Right lobe of liver (tissue), 6 donors: Measurements from ENCODE around the gene NCR2. TPM values are rescaled to one million over a fixed set of nuclear protein-coding genes. Genes with fewer than 3 reads are reported as not detected.

Experiments
- ATAC-seq, 4 donors: fragments of 200-7000 bp; cut with Tn5 transposase; one replicate each; pipeline ENCODE4 v1.9.1; 2020; ENCODE audit warnings: mild to moderate bottlenecking in 4 of 4, moderate library complexity in 4 of 4
- DNase-seq, 3 donors: peaks; one replicate each; pipeline ENCODE4 v3.0.0-alpha.2; 2020
- H3K27ac ChIP-seq, 3 donors: fragments of 200-600 bp; one replicate each; pipeline ENCODE4 v1.8.0; 2022
- H3K27me3 ChIP-seq, 2 donors: fragments of 200-600 bp; one replicate each; pipeline ENCODE4 v1.8.0; 2022
- H3K36me3 ChIP-seq, 4 donors: fragments of 200-600 bp; sonication (generic) in 1 of 4; one replicate each; pipeline versions ENCODE4 v1.5.1 to v1.8.0; 2017 to 2022; ENCODE audit warnings: control low read depth in 1 of 4
- H3K4me1 ChIP-seq, 4 donors: fragments of 200-600 bp; sonication (generic) in 1 of 4; one replicate each; pipeline versions ENCODE4 v1.5.1 to v1.8.0; 2017 to 2022; ENCODE audit warnings: control low read depth in 1 of 4
- H3K4me3 ChIP-seq, 3 donors: fragments of 200-600 bp; one replicate each; pipeline ENCODE4 v1.8.0; 2022
- H3K9me3 ChIP-seq, 4 donors: fragments of 200-600 bp; sonication (generic) in 1 of 4; one replicate each; pipeline versions ENCODE4 v1.5.1 to v1.8.0; 2017 to 2022; ENCODE audit warnings: control low read depth in 1 of 4
- POLR2A ChIP-seq: fragments of 450-650 bp; IDR thresholded peaks from one replicate; pipeline ENCODE4 v1.6.1; 2017; ENCODE audit warnings: antibody characterized with exemption, mild to moderate bottlenecking
- WGBS: methylation state at CpG from one replicate; pipeline ENCODE4 v1.1.6; 2018; ENCODE audit warnings: low coverage, low lambda C conversion rate; ENCODE audit not compliant: insufficient coverage; ENCODE audit errors: missing lambda C conversion rate; 5-methylcytosine and 5-hydroxymethylcytosine counted together
- intact Hi-C, 2 donors: fragments of 100-400 bp; cut with DNase I; formaldehyde crosslinking; loops; one replicate each; pipeline versions ENCODE4 v1.11.2 to v1.14.1; 2022
- total RNA-seq, 6 experiments: library from RNA; depleted of rRNA in 2 of 6; stranded (reverse); fragments of >200 nt in 2 of 6; fragmentation: NEBNext Ultra II Directional in 3 of 6; extraction: Animal tissue kit (Norgen Biotek cat#: 25700) in 3 of 6; gene quantifications; one replicate each; pipeline versions ENCODE4 v1.1.0 to v1.2.4, GENCODE V29; 2016 to 2023
- TF ChIP-seq, protein P1 (sequence below), 4 donors: fragments of 200-600 bp in 3 of 4; fragments of 450-650 bp in 1 of 4; IDR thresholded peaks; one replicate each; pipeline versions ENCODE4 v1.5.1 to v1.8.0; 2016 to 2022; ENCODE audit warnings: antibody characterized with exemption in 4 of 4, mild to moderate bottlenecking in 2 of 4
- donor health status: DM: no; HTN: yes; CAD: no.
- donor health status: DM: no; HTN: no; CAD: no.
- donor health status: DM: no; HTN: no; CAD: no.
- donor health status: DM: no; HTN: yes; CAD: no.
- donor health status: DM: no; HTN: yes; CAD: no.

NCR2 gene
- total RNA-seq, 6 experiments from 2014 or later = not detected

GRCh38 chr6:41332842-41333736 lies 2.3 kb upstream of the NCR2 start:
- 32% methylated on average over 2 of the region's 4 CpGs for WGBS
- H3K27me3 ChIP-seq = peaks cover 0 to 2% of the 10 kb centered on the region in 2 donors
- H3K9me3 ChIP-seq = no peaks in the 10 kb centered on the region
- H3K4me1 ChIP-seq = no peaks in the 10 kb centered on the region
- TF ChIP-seq, protein P1, sequence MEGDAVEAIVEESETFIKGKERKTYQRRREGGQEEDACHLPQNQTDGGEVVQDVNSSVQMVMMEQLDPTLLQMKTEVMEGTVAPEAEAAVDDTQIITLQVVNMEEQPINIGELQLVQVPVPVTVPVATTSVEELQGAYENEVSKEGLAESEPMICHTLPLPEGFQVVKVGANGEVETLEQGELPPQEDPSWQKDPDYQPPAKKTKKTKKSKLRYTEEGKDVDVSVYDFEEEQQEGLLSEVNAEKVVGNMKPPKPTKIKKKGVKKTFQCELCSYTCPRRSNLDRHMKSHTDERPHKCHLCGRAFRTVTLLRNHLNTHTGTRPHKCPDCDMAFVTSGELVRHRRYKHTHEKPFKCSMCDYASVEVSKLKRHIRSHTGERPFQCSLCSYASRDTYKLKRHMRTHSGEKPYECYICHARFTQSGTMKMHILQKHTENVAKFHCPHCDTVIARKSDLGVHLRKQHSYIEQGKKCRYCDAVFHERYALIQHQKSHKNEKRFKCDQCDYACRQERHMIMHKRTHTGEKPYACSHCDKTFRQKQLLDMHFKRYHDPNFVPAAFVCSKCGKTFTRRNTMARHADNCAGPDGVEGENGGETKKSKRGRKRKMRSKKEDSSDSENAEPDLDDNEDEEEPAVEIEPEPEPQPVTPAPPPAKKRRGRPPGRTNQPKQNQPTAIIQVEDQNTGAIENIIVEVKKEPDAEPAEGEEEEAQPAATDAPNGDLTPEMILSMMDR (IDR thresholded peaks at IDR 0.05) = no peak
- TF ChIP-seq POLR2A = no peak
- H3K27ac ChIP-seq = no peak overlapping the region
- intact Hi-C loops = no loop called here
- H3K36me3 ChIP-seq = no peaks in the 10 kb centered on the region
- DNase-seq (no peak), ATAC-seq (no peak)
- no peak overlapping the region for H3K4me3 ChIP-seq

DNA sequence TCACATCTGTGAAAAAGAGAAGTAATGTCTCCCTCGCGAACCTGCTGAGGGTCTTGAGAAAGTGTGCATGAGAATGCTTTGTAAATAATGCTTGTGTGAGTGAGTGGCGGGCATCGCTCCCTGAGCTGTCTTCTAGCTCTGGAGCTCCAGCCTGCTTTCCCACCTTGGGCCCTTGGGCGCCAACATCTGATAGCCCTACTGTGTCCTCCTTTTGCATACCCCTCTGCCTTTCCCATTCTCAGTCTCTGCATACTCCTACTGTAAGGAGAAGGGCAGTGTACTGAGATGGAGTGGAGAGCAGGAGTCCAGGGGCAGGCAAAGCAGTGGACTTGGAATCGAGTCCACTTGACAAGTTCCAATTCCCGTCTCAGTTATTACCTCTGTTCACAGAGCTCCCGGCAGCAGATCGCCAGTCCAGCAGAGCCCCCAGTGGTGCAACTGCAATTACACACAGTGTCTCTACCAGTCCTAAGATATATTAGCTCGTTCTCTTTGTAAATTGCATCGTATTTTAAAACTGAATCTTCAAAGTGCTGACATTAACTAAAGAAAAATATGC lies 847 bp upstream of the NCR2 start:
- no peaks in the 10 kb centered on the region for H3K9me3 ChIP-seq
- intact Hi-C loops = no loop called here
- no peaks in the 10 kb centered on the region for H3K36me3 ChIP-seq
- 49% methylated on average over 10 of the region's 11 CpGs for WGBS
- H3K4me1 ChIP-seq = no peaks in the 10 kb centered on the region
- no peak for ATAC-seq
- no peaks in the 10 kb centered on the region for H3K27me3 ChIP-seq
- DNase-seq = no peak
- no peak overlapping the region for H3K4me3 ChIP-seq
- H3K27ac ChIP-seq = no peak overlapping the region
- TF ChIP-seq POLR2A = no peak
- TF ChIP-seq, protein P1 (IDR thresholded peaks at IDR 0.05) = no peak

DNA sequence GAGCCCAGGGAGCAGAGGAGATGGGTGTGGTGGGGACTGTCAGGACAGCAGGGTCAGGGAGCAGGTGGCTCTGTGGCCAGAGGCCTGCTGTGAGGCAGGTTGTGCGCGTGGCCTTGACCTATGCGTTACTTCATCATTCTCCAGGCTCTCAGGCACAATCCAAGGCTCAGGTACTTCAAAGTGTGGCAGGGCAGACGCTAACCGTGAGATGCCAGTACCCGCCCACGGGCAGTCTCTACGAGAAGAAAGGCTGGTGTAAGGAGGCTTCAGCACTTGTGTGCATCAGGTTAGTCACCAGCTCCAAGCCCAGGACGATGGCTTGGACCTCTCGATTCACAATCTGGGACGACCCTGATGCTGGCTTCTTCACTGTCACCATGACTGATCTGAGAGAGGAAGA lies 535 bp downstream of the NCR2 start:
- H3K27ac ChIP-seq = no peak overlapping the region
- TF ChIP-seq, protein P1 (IDR thresholded peaks at IDR 0.05) = no peak
- no peak for TF ChIP-seq POLR2A
- WGBS = 80% methylated on average over 1 of the region's 11 CpGs
- no peaks in the 10 kb centered on the region for H3K4me1 ChIP-seq
- H3K4me3 ChIP-seq = no peak overlapping the region
- intact Hi-C loops = no loop called here
- no peaks in the 10 kb centered on the region for H3K9me3 ChIP-seq
- H3K27me3 ChIP-seq = no peaks in the 10 kb centered on the region
- no peak for ATAC-seq
- H3K36me3 ChIP-seq = no peaks in the 10 kb centered on the region
- no peak for DNase-seq

- 14% methylated on average over 1 of the region's 1 CpG for WGBS
- Histone ChIP-seq H3K4me1 (no peaks in the 10 kb centered on the region), H3K27me3 (no peaks in the 10 kb centered on the region), H3K9me3 (no peaks in the 10 kb centered on the region), H3K27ac (no peak overlapping the region), H3K36me3 (no peaks in the 10 kb centered on the region), H3K4me3 (no peak overlapping the region)
- intact Hi-C loops = no loop called here
- ATAC-seq = no peak
- TF ChIP-seq POLR2A = no peak
- TF ChIP-seq, protein P1 (IDR thresholded peaks at IDR 0.05) = no peak
- DNase-seq = no peak
Measured at GRCh38 chr6:41336824-41337223, 1.4 kb downstream of the NCR2 start.
